ENCODE results near the gene CYP27C1.

DNA sequence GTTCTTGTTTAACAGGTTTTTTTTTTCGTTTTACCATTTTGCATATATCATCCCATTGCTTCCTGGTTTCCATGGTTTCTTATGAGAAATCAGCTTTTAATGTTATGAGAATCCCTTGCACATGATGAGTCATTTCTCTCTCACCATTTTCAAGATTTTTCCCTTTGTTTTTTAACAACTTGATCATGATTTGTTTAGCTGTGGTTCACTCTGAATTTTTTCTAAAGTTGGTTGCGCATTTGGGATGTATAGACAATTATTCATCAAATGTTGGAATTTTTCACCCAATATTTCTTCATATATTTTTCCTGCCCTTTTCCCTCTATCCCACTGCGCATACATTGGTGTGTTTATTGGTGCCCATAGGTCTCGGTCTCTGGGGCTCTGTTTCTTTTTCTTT lies 70.7 kb downstream of the CYP27C1 start:
- TF ChIP-seq, protein P1, sequence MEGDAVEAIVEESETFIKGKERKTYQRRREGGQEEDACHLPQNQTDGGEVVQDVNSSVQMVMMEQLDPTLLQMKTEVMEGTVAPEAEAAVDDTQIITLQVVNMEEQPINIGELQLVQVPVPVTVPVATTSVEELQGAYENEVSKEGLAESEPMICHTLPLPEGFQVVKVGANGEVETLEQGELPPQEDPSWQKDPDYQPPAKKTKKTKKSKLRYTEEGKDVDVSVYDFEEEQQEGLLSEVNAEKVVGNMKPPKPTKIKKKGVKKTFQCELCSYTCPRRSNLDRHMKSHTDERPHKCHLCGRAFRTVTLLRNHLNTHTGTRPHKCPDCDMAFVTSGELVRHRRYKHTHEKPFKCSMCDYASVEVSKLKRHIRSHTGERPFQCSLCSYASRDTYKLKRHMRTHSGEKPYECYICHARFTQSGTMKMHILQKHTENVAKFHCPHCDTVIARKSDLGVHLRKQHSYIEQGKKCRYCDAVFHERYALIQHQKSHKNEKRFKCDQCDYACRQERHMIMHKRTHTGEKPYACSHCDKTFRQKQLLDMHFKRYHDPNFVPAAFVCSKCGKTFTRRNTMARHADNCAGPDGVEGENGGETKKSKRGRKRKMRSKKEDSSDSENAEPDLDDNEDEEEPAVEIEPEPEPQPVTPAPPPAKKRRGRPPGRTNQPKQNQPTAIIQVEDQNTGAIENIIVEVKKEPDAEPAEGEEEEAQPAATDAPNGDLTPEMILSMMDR (IDR thresholded peaks at IDR 0.05; ENCODE audit: insufficient read depth, low read depth, low read length), result no peak
- no peak for TF ChIP-seq EZH2 (IDR thresholded peaks at IDR 0.05; ENCODE audit: insufficient read depth, low read length)

Data from astrocyte (in vitro differentiated cells and primary cell).